GM21381 (cell line): ENCODE data around the gene TMEM91.

Experiments
- ATAC-seq: cut with Tn5 transposase; IDR thresholded peaks from one replicate; pipeline ENCODE4 v1.9.1; 2021; ENCODE audit warnings: mild to moderate bottlenecking, moderate library complexity; ENCODE audit not compliant: unreplicated experiment

The TMEM91 gene

DNA sequence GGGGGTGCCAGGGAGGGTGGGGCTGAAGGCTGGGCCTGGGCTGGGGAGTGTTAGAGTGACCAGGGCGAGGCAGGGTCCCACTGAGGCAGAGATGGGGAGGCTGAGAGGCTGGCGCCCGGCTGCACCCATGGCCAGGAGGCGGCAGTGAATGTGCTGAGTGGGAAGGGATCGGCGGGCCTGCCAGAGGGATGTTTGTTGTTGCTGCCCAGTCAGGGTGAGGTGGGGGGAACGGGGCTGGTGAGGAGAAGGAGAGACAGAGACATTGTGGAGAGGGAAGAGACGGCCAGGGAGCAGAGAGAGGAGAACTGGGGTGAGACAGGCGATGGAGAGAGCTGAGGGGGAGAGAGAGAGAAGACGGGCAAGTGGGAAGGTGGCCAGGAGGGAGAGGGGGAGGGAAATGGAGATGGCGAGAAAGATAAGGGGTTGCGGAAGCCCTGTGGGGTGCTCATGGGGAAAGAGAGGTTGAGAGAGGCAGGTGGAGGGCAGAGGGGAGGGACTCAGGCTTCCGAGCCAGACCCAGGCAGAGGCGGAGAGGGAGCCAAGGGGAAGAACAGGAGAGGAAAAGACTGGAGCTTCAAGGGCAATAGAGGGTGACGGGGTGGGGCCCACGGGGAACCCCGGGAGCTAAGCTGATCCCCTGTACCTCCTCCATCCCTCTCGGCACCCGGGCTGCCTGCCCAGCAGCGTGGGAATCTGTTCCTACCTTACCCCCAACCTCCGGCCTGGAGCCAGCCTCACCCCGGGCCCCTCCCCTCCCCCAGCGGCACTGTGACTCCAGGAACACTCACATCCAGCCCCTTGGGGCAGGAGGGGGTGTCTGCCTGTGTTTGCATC lies 51.5 kb downstream of the TMEM91 start:
- no peak for ATAC-seq

- ATAC-seq, result no peak
Measured at GRCh38 chr19:41428481-41428859, 52.1 kb downstream of the TMEM91 start.

GRCh38 chr19:41430922-41431321 lies 54.6 kb downstream of the TMEM91 start:
- no peak for ATAC-seq

- no peak for ATAC-seq
Measured at GRCh38 chr19:41431426-41432386, 55.4 kb downstream of the TMEM91 start.

DNA sequence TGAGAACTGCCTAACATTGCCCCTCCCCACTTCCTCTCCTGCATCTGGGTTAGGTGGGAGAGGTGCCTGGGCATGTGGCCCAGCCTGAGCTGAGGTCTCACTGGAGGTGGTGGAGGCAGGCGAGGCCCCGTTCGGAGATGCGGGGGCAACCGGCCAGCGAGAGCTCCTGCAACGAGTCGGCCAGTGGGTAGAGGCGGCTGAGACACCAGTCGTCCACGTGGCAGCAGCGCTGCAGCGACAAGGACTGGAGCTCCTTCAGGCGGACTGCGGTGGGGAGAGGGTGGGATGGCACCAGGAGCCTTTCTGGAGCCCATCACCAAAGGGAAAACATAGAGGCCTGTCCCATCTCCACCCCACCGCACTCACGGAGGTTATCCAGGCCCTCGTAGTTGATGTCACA lies 56.8 kb downstream of the TMEM91 start:
- no peak for ATAC-seq
